Stimulated activated CD8-positive, alpha-beta memory T cell treated with anti-CD3 and anti-CD28 coated beads, Interleukin-4, amount 100 ng/mL, for 1 hour (primary cell): Measurements from ENCODE around the gene IQGAP2.
"Not testable (repeated sequence)": the region's sequence is repeated elsewhere in the genome, so short reads cannot be mapped to it uniquely, and the experiment has no call there.

Experiments
- DNase-seq, 2 donors: peaks; one replicate each; pipeline ENCODE4 v3.0.0-alpha.2; 2020; ENCODE audit warnings: low read depth in 2 of 2, low spot score in 1 of 2

IQGAP2 gene

GRCh38 chr5:76733049-76733417 lies 329.9 kb downstream of the IQGAP2 start:
- no peak for DNase-seq

GRCh38 chr5:76735762-76736545 lies 332.9 kb downstream of the IQGAP2 start:
- no peak for DNase-seq

GRCh38 chr5:76736679-76737556 lies 333.8 kb downstream of the IQGAP2 start:
- DNase-seq, result no peak

- DNase-seq, result no peak
Measured at GRCh38 chr5:76737846-76738245, 334.8 kb downstream of the IQGAP2 start.

- DNase-seq, result not testable (repeated sequence)
Measured at GRCh38 chr5:76741506-76741905, 338.4 kb downstream of the IQGAP2 start.

- no peak for DNase-seq
Measured at GRCh38 chr5:76742583-76742982, 339.5 kb downstream of the IQGAP2 start.

GRCh38 chr5:76744632-76745031 lies 341.5 kb downstream of the IQGAP2 start:
- DNase-seq, result no peak

GRCh38 chr5:76745670-76746069 lies 342.6 kb downstream of the IQGAP2 start:
- no peak for DNase-seq

GRCh38 chr5:76746677-76747076 lies 343.6 kb downstream of the IQGAP2 start:
- DNase-seq, result no peak

- DNase-seq, result no peak
Measured at GRCh38 chr5:76747706-76748105, 344.6 kb downstream of the IQGAP2 start.

GRCh38 chr5:76751291-76751690 lies 348.2 kb downstream of the IQGAP2 start:
- DNase-seq, result no peak

GRCh38 chr5:76754668-76755078 lies 351.6 kb downstream of the IQGAP2 start:
- DNase-seq, result no peak

- no peak for DNase-seq
Measured at GRCh38 chr5:76755779-76756637, 352.9 kb downstream of the IQGAP2 start.

- no peak for DNase-seq
Measured at GRCh38 chr5:76757049-76757448, 354.0 kb downstream of the IQGAP2 start.
